Right atrium auricular region (tissue), 2 donors: ENCODE measurements around the gene LPP. TPM values are rescaled to one million over a fixed set of nuclear protein-coding genes. Genes with fewer than 3 reads are reported as not detected.

Source experiments
- DNase-seq: peaks from one replicate; pipeline ENCODE4 v3.0.0-alpha.2; 2019; ENCODE audit warnings: low spot score
- H3K27ac ChIP-seq, 2 donors: fragments of 200-600 bp; sonication (generic); 1 replicate in 1 of 2; 2 replicates in 1 of 2; pipeline ENCODE4 v1.5.1; 2016 to 2019
- H3K27me3 ChIP-seq, 2 donors: fragments of 200-600 bp; sonication (generic); one replicate each; pipeline versions ENCODE4 v1.5.1 to v1.6.0; 2017 to 2019
- H3K36me3 ChIP-seq: fragments of 200-600 bp; sonication (generic); one replicate; pipeline ENCODE4 v1.5.1; 2016
- H3K4me1 ChIP-seq, 2 donors: fragments of 200-600 bp; sonication (generic); one replicate each; pipeline versions ENCODE4 v1.5.1 to v1.6.0; 2017 to 2019
- H3K4me3 ChIP-seq, 2 donors: fragments of 200-600 bp; sonication (generic); 1 replicate in 1 of 2; 2 replicates in 1 of 2; pipeline ENCODE4 v1.5.1; 2017 to 2019; ENCODE audit warnings: mild to moderate bottlenecking in 1 of 2, moderate library complexity in 1 of 2
- H3K9me3 ChIP-seq, 2 donors: fragments of 200-600 bp; sonication (generic); one replicate each; pipeline ENCODE4 v1.5.1; 2019
- total RNA-seq, 2 donors: library from RNA; depleted of rRNA; stranded (reverse); fragments of >200 nt; gene quantifications; one replicate each; pipeline ENCODE4 v1.1.0, GENCODE V29; 2016
- TF ChIP-seq, protein P1 (sequence below), 2 donors: fragments of 200-600 bp; sonication (generic); IDR thresholded peaks; one replicate each; pipeline ENCODE4 v1.5.1; 2019; ENCODE audit warnings: antibody characterized with exemption in 2 of 2

Gene LPP
- total RNA-seq, 2 donors from 2014 or later: 117 to 186 TPM

DNA sequence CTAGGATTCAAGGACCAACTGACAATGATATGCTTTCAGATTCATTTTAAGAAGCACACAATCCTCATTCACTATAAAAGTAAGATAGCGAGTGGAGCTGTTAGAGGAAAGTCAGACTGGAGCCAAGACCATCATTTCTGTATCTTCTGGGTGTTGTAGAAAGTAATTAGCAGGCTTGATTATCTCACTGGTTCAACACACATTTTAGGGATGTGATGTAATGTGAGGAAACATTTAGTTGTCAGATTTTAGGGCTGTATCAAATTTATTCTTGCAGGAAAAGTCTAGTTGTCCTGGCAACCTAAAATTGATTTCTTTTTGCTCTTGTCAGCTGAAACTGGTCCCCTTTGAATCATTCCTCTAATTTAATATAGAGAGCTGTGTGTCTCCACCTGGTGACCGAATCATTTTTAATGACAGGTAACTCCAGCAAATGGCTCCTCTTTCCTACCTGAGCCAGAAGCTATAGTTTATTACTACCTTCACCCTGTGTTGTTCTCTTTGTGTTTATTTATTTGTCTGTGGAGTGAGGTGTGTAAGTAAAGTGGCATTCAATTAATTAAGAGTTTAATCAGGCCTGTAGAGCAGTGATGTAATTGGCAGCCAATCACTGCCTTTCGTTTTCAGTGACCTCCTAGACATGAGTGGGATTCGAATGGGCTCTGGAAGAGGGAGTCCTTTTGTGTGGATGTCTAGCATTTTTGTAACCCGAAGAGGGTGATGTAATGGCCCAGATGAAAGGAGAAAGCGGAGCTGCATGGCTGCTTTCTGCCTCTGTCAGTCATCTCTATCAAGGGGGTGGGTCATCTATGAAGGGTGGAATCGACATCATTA is 125.8 kb downstream of the LPP start:
- TF ChIP-seq, protein P1, sequence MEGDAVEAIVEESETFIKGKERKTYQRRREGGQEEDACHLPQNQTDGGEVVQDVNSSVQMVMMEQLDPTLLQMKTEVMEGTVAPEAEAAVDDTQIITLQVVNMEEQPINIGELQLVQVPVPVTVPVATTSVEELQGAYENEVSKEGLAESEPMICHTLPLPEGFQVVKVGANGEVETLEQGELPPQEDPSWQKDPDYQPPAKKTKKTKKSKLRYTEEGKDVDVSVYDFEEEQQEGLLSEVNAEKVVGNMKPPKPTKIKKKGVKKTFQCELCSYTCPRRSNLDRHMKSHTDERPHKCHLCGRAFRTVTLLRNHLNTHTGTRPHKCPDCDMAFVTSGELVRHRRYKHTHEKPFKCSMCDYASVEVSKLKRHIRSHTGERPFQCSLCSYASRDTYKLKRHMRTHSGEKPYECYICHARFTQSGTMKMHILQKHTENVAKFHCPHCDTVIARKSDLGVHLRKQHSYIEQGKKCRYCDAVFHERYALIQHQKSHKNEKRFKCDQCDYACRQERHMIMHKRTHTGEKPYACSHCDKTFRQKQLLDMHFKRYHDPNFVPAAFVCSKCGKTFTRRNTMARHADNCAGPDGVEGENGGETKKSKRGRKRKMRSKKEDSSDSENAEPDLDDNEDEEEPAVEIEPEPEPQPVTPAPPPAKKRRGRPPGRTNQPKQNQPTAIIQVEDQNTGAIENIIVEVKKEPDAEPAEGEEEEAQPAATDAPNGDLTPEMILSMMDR (IDR thresholded peaks at IDR 0.05): no peak
- no peak for DNase-seq
- peaks cover 0 to 67% of the 10 kb centered on the region in 2 donors for H3K4me1 ChIP-seq

DNA sequence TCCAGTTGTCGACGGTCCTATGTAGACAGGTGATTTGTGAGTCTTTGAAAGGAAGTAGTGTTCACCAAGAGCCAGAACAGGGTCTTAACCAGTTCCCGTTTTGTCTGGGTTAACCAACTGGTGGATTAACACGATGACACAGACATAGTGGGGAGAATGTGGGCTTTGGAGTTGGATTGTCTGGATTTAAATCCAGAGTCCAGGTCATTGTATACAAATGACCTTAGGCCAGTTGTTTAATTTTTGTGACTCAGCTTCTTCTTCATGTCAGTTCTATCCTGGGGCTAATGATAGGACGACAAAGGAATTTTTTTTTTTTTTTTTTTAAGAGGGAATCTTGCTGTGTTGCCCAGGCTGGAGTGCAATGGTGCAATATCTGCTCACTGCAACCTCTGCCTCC is 126.7 kb downstream of the LPP start:
- Histone ChIP-seq H3K36me3 (no peaks in the 10 kb centered on the region), H3K27ac (no peak overlapping the region), H3K27me3 (no peaks in the 10 kb centered on the region), H3K4me3 (no peak overlapping the region), H3K9me3 (no peaks in the 10 kb centered on the region), H3K4me1 (peaks cover 0 to 71% of the 10 kb centered on the region in 2 donors)
- DNase-seq: no peak
- TF ChIP-seq, protein P1 (IDR thresholded peaks at IDR 0.05): no peak

More for the DNA sequence above, 125.8 kb downstream of the LPP start:
- Histone ChIP-seq H3K9me3 (no peaks in the 10 kb centered on the region), H3K4me3 (no peak overlapping the region), H3K36me3 (no peaks in the 10 kb centered on the region), H3K27me3 (no peaks in the 10 kb centered on the region), H3K27ac (peak overlapping the region; percentile 45 to 67)

DNA sequence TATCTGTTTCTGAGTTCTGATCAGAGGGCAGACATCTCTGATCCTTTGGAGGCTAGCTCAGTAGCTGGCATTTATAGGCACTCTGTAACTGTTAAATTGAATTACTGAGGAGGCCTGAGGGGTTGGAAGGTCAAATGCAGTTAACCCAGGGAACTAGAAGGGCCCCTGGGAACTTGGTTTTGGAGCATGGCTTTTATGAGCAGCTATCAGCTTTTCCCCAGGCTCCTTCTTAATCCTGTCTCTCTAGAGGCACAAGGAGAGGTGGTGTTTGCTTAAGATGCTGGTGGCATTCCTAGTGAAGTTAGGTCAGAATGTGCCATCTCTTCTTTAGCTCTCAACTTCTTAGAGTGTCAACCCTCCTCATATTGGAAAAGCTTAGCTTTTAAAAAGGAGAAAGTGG is 128.9 kb downstream of the LPP start:
- no peaks in the 10 kb centered on the region for H3K36me3 ChIP-seq
- peak overlapping the region; percentile 75 to 86 for H3K27ac ChIP-seq
- no peak for DNase-seq
- TF ChIP-seq, protein P1 (IDR thresholded peaks at IDR 0.05): no peak
- no peaks in the 10 kb centered on the region for H3K9me3 ChIP-seq
- H3K27me3 ChIP-seq: no peaks in the 10 kb centered on the region
- H3K4me1 ChIP-seq: peaks cover 0 to 82% of the 10 kb centered on the region in 2 donors
- no peak overlapping the region for H3K4me3 ChIP-seq

DNA sequence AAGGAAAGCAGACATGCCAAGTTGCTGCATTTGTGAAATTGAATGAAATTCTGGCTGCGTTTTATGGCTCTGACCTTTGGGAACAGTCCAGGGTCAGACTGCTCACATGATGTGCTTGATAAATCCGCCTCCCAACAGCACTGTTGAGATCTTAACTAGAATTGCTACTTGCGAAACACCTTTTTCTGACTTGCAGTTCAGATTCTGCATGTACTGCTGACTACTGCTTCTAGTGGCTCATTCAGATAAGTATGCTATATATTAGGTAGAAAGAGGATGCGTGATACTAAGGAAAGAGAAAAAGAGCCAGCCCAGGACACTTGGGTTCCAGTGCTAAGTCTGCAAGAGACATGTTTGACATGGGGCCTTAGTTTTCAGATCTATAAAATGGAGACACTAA is 129.4 kb downstream of the LPP start:
- Histone ChIP-seq H3K9me3 (no peaks in the 10 kb centered on the region), H3K4me1 (peaks cover 0 to 85% of the 10 kb centered on the region in 2 donors), H3K27me3 (no peaks in the 10 kb centered on the region), H3K4me3 (no peak overlapping the region), H3K36me3 (no peaks in the 10 kb centered on the region), H3K27ac (peak overlapping the region; percentile 75 to 86)
- TF ChIP-seq, protein P1 (IDR thresholded peaks at IDR 0.05): no peak
- no peak for DNase-seq

DNA sequence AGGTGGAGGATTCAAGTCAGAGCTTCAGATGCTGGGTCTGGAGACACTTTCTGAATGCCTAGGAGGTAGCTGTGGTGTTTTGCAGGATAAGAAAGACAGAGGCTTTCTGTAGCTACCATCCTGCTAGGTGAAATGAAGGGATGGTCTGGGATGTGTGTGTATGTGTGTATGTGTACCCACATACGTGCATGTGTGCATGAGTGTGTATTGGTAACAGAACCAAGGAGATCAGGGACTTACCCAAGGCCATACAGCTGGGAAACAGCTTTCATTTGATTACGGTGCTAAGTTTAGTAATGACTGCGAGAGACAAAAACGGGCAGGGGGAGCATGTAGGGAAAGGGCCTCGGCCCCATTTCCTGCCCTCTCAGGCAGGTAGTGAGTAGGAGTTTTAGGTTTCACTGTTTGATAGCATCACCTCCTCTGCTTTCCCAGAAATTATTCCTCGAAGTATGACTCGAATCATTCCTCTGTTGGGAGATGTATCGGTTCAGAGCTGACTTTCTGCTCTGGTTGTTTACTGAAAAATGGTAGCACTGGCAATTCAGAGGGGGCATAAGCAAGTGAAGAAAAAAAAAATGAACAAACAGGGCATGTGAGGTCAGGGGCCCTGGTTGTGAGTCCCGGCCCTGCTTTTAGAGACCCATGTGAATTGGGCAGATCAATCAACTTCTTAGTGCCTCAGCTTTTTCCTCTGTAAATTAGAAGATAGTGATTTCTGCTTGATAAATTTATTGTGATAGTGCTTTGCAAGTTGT is 130.7 kb downstream of the LPP start:
- no peaks in the 10 kb centered on the region for H3K9me3 ChIP-seq
- H3K36me3 ChIP-seq: no peaks in the 10 kb centered on the region
- H3K4me3 ChIP-seq: no peak overlapping the region
- peaks cover 0 to 80% of the 10 kb centered on the region in 2 donors for H3K4me1 ChIP-seq
- peak overlapping the region; percentile 75 to 86 for H3K27ac ChIP-seq
- TF ChIP-seq, protein P1 (IDR thresholded peaks at IDR 0.05): no peak
- no peaks in the 10 kb centered on the region for H3K27me3 ChIP-seq
- DNase-seq: no peak
